ENCODE results near the gene CELA3A. TPM values are rescaled to one million over a fixed set of nuclear protein-coding genes. Genes with fewer than 3 reads are reported as not detected.
A peak's percentile ranks its signal among the peaks of the same experiment; 100 is the strongest.

Gene CELA3A, protein sequence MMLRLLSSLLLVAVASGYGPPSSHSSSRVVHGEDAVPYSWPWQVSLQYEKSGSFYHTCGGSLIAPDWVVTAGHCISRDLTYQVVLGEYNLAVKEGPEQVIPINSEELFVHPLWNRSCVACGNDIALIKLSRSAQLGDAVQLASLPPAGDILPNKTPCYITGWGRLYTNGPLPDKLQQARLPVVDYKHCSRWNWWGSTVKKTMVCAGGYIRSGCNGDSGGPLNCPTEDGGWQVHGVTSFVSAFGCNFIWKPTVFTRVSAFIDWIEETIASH
- total RNA-seq (2016; rRNA removed; fragmentation: Illumina TruSeq; extraction: Trizol), result not detected in 2 replicates
- total RNA-seq (2016; cell fraction: cytosol; rRNA removed; fragmentation: Illumina TruSeq; extraction: Trizol; ENCODE audit: low read depth), result not detected in 2 replicates
- total RNA-seq (2016; cell fraction: insoluble cytoplasmic fraction; rRNA removed; fragmentation: Illumina TruSeq; extraction: Trizol), result not detected in 2 replicates
- not detected in 2 replicates for total RNA-seq (2016; cell fraction: membrane; rRNA removed; fragmentation: Illumina TruSeq; extraction: Trizol)
- total RNA-seq (2016; cell fraction: nucleus; rRNA removed; fragmentation: Illumina TruSeq; extraction: Trizol), result not detected in 2 replicates
- polyA plus RNA-seq (2011; rRNA removed), result 0.09 and 0.73 TPM in 2 replicates
- polyA plus RNA-seq (2011; cell fraction: cytosol; rRNA removed), result 0.19 and 0.23 TPM in 2 replicates
- 0.27 and 0.33 TPM in 2 replicates for polyA plus RNA-seq (2011; cell fraction: nucleus; rRNA removed)
- not detected in 2 replicates for polyA plus RNA-seq (2012)
- polyA plus RNA-seq (2016; cell fraction: cytosol; fragmentation: Illumina TruSeq; extraction: Trizol; ENCODE audit: low read depth), result not detected in 2 replicates
- polyA plus RNA-seq (2016; cell fraction: insoluble cytoplasmic fraction; fragmentation: Illumina TruSeq; extraction: Trizol; ENCODE audit: low read depth), result not detected in 2 replicates
- polyA plus RNA-seq (2016; cell fraction: membrane; fragmentation: Illumina TruSeq; extraction: Trizol; ENCODE audit: low read depth), result not detected in 2 replicates
- not detected in 2 replicates for polyA plus RNA-seq (2016; cell fraction: nucleus; fragmentation: Illumina TruSeq; extraction: Trizol; ENCODE audit: insufficient read depth, low read depth)
- not detected in 2 replicates for polyA minus RNA-seq (2011; rRNA and poly(A)+ RNA removed; ENCODE audit: low replicate concordance)
- polyA minus RNA-seq (2011; cell fraction: cytosol; rRNA and poly(A)+ RNA removed), result not detected in 2 replicates
- polyA minus RNA-seq (2011; cell fraction: nucleus; rRNA and poly(A)+ RNA removed), result not detected in 2 replicates
- percentile 19 among the genes with signal in this experiment for Bru-seq, nascent RNA
- BruChase-seq, experiment 1, labeled RNA remaining after a 6-hour chase, result not detected
- percentile 16 among the genes with signal in this experiment for BruChase-seq, experiment 2, labeled RNA remaining after a 2-hour chase
- long read RNA-seq, experiment 1, result 0 reads
- long read RNA-seq, experiment 2, result 0 reads

DNA sequence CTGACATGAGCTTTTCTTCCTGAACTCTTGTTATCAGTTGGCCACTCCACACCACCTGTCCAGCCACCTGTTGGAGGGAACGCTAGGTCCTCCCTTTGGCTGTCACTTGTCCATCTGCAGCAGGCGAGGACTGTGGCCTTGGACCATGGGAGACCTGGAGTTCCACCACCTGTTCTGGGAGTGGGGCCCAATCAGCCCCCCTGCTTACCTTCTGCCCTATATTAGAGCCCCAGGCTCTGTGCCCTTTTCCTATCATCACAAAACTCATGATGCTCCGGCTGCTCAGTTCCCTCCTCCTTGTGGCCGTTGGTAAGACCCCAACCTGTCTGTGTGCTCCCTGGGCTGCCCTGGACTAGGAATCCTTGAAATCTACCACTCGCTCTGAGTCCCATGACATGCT is at the start of gene CELA3A:
Gene CELA3A, plus strand, starts transcription at position 249 of the 400 bp plus-strand sequence. Its CDS starts 18 bp downstream, at position 267.
- no TSS peak for BruUV-seq (replicated peaks)
- Histone ChIP-seq H3K27me3 (ENCODE audit: control insufficient read depth in 1 of 2, insufficient read depth in 2 of 2, low read length in 2 of 2) (no peaks in the 10 kb centered on the region), H4K20me1 (ENCODE audit: insufficient read depth, low read length) (no peaks in the 10 kb centered on the region), H3K27ac (ENCODE audit: extremely low read length, insufficient read depth, low read length) (no peak within 1 kb of the TSS), H3K4me3 (replicated peaks in 1 of 3; ENCODE audit: insufficient read depth in 1 of 3, low read depth in 2 of 3, low read length in 3 of 3) (no peak within 1 kb of the TSS), H2AFZ (ENCODE audit: low read length) (no peak within 1 kb of the TSS), H3K9ac (ENCODE audit: insufficient read depth, low read depth, low read length) (no peak within 1 kb of the TSS), H3K36me3 (replicated peaks in 1 of 2; ENCODE audit: control insufficient read depth in 1 of 2, insufficient read depth in 2 of 2, low read length in 2 of 2) (no peaks in the 10 kb centered on the region), H3K4me2 (ENCODE audit: low read depth, low read length) (no peak within 1 kb of the TSS), H3K9me3 (ENCODE audit: low read length) (no peaks in the 10 kb centered on the region), H3K4me1 (ENCODE audit: insufficient read depth, low read length) (peaks cover 67% of the 10 kb centered on the region), H3K79me2 (ENCODE audit: insufficient read depth, low read length) (no peaks in the 10 kb centered on the region)
- no peak for DNase-seq (ENCODE audit: low spot score)
- intact Hi-C loops (cut with micrococcal nuclease; ENCODE audit: unreplicated experiment) (no loop called here), in situ Hi-C loops (cut with HindIII; ENCODE audit: extremely low pct_ligation_motif_present, low pct_unique_long_range_greater_than_20kb) (no loop called here)
- ATAC-seq, result no peak
- CTCF ChIA-PET (ENCODE audit: low intra/inter-chr PET ratio, low total read pairs), result no interaction called here
- POLR2A ChIA-PET, result no interaction called here
- no peak for FAIRE-seq
- WGBS (ENCODE audit: low lambda C conversion rate), result 78% methylated on average over 4 of the region's 5 CpGs
- TF ChIP-seq, protein P1, sequence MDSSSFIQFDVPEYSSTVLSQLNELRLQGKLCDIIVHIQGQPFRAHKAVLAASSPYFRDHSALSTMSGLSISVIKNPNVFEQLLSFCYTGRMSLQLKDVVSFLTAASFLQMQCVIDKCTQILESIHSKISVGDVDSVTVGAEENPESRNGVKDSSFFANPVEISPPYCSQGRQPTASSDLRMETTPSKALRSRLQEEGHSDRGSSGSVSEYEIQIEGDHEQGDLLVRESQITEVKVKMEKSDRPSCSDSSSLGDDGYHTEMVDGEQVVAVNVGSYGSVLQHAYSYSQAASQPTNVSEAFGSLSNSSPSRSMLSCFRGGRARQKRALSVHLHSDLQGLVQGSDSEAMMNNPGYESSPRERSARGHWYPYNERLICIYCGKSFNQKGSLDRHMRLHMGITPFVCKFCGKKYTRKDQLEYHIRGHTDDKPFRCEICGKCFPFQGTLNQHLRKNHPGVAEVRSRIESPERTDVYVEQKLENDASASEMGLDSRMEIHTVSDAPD (CRISPR knock-in tag; IDR thresholded peaks at IDR 0.05), result no peak
- no peak for TF ChIP-seq RBM22 (optimal IDR thresholded peaks at IDR 0.05; ENCODE audit: low read length)
- TF ChIP-seq, protein P2, sequence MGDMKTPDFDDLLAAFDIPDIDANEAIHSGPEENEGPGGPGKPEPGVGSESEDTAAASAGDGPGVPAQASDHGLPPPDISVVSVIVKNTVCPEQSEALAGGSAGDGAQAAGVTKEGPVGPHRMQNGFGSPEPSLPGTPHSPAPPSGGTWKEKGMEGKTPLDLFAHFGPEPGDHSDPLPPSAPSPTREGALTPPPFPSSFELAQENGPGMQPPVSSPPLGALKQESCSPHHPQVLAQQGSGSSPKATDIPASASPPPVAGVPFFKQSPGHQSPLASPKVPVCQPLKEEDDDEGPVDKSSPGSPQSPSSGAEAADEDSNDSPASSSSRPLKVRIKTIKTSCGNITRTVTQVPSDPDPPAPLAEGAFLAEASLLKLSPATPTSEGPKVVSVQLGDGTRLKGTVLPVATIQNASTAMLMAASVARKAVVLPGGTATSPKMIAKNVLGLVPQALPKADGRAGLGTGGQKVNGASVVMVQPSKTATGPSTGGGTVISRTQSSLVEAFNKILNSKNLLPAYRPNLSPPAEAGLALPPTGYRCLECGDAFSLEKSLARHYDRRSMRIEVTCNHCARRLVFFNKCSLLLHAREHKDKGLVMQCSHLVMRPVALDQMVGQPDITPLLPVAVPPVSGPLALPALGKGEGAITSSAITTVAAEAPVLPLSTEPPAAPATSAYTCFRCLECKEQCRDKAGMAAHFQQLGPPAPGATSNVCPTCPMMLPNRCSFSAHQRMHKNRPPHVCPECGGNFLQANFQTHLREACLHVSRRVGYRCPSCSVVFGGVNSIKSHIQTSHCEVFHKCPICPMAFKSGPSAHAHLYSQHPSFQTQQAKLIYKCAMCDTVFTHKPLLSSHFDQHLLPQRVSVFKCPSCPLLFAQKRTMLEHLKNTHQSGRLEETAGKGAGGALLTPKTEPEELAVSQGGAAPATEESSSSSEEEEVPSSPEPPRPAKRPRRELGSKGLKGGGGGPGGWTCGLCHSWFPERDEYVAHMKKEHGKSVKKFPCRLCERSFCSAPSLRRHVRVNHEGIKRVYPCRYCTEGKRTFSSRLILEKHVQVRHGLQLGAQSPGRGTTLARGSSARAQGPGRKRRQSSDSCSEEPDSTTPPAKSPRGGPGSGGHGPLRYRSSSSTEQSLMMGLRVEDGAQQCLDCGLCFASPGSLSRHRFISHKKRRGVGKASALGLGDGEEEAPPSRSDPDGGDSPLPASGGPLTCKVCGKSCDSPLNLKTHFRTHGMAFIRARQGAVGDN (CRISPR knock-in tag; IDR thresholded peaks at IDR 0.05), result peak; percentile 29; the same call in 1 of the 2 replicates
